SK-N-SH (cell line): Measurements from ENCODE around the gene NUF2. TPM values are rescaled to one million over a fixed set of nuclear protein-coding genes. Genes with fewer than 3 reads are reported as not detected.

ENCODE experiments used
- CTCF ChIA-PET: fragments of 300-600, 350-600 bp; formaldehyde crosslinking; extraction: SDS; loops from one replicate; lab custom pipeline; 2021; lab: Yijun Ruan, JAX
- POLR2A ChIA-PET: fragments of 350-600 bp; sonication (Branson Sonifier 250); formaldehyde crosslinking; extraction: SDS; loops from one replicate; lab custom pipeline; 2020; ENCODE audit warnings: antibody characterized with exemption, inconsistent platforms; lab: Yijun Ruan, JAX
- DNase-seq: peaks from one replicate; pipeline ENCODE4 v3.0.0; 2012
- H2AFZ ChIP-seq: fragments of 200-600 bp; sonication (generic); 2 replicates; pipeline ENCODE4 v1.8.1; 2016; ENCODE audit warnings: antibody characterized with exemption, mild to moderate bottlenecking, low read depth
- H3F3A ChIP-seq: fragments of 200-600 bp; sonication (generic); replicated peaks from 2 replicates; pipeline ENCODE3; 2016; ENCODE audit warnings: antibody characterized with exemption, mild to moderate bottlenecking; ENCODE audit not compliant: insufficient read depth
- H3K27ac ChIP-seq, 2 experiments: fragments of 200-500 bp in 1 of 2; fragments of 200-600 bp in 1 of 2; sonication (Bioruptor generic) in 1 of 2; sonication (generic), shearing (Covaris generic) in 1 of 2; 2 replicates each; pipeline versions ENCODE4 v1.5.1 to v1.6.1; 2014 to 2016; ENCODE audit warnings: low read depth in 2 of 2, inconsistent platforms in 1 of 2, low read length in 1 of 2, mild to moderate bottlenecking in 1 of 2, mixed read lengths in 1 of 2
- H3K27me3 ChIP-seq: fragments of 200-600 bp; sonication (generic), shearing (Covaris generic); 2 replicates; pipeline ENCODE4 v1.6.1; 2016; ENCODE audit warnings: mixed run types; ENCODE audit not compliant: insufficient read depth
- H3K36me3 ChIP-seq, 2 experiments: fragments of 200-500 bp in 1 of 2; fragments of 200-600 bp in 1 of 2; sonication (Bioruptor generic) in 1 of 2; sonication (generic) in 1 of 2; replicated peaks in 1 of 2; 2 replicates each; pipeline versions ENCODE3 to v1.5.1; 2014 to 2016; ENCODE audit warnings: low read length in 1 of 2, mild to moderate bottlenecking in 1 of 2; ENCODE audit not compliant: insufficient read depth in 2 of 2, control insufficient read depth in 1 of 2
- H3K4me1 ChIP-seq, 2 experiments: fragments of 200-500 bp in 1 of 2; fragments of 200-600 bp in 1 of 2; sonication (Bioruptor generic) in 1 of 2; sonication (generic), shearing (Covaris generic) in 1 of 2; 2 replicates each; pipeline versions ENCODE4 v1.5.1 to v1.6.1; 2014 to 2016; ENCODE audit warnings: low read depth in 1 of 2, low read length in 1 of 2, mixed run types in 1 of 2; ENCODE audit not compliant: insufficient read depth in 2 of 2, control insufficient read depth in 1 of 2
- H3K4me2 ChIP-seq: fragments of 200-600 bp; sonication (generic), shearing (Covaris generic); 2 replicates; pipeline ENCODE4 v1.6.1; 2017; ENCODE audit warnings: mixed run types
- H3K4me3 ChIP-seq, 2 experiments: fragments of 200-500 bp in 1 of 2; fragments of 200-600 bp in 1 of 2; sonication (Bioruptor generic) in 1 of 2; sonication (generic), shearing (Covaris generic) in 1 of 2; 2 replicates each; pipeline versions ENCODE4 v1.5.1 to v1.8.1; 2014 to 2016; ENCODE audit warnings: low read depth in 2 of 2, inconsistent platforms in 1 of 2, low read length in 1 of 2, mild to moderate bottlenecking in 1 of 2, mixed read lengths in 1 of 2, moderate library complexity in 1 of 2
- H3K79me2 ChIP-seq: fragments of 200-600 bp; sonication (generic); 2 replicates; pipeline ENCODE4 v1.8.1; 2017; ENCODE audit warnings: mild to moderate bottlenecking; ENCODE audit not compliant: insufficient read depth
- H3K9ac ChIP-seq: fragments of 200-600 bp; sonication (generic); 2 replicates; pipeline ENCODE4 v1.6.1; 2017; ENCODE audit warnings: mixed run types
- H3K9me2 ChIP-seq: fragments of 200-600 bp; sonication (generic); 2 replicates; pipeline ENCODE4 v1.6.1; 2017; ENCODE audit warnings: mixed run types
- H3K9me3 ChIP-seq: fragments of 200-600 bp; sonication (generic); 2 replicates; pipeline ENCODE4 v1.6.1; 2017; ENCODE audit warnings: mixed run types, mild to moderate bottlenecking, moderate library complexity
- H4K20me1 ChIP-seq: fragments of 200-600 bp; sonication (generic); 2 replicates; pipeline ENCODE4 v1.6.1; 2017; ENCODE audit warnings: mild to moderate bottlenecking, mixed run types; ENCODE audit not compliant: insufficient read depth
- FOXJ3 ChIP-seq: sonication (generic); formaldehyde crosslinking; IDR thresholded peaks from 2 replicates; pipeline ENCODE4 v1.5.1; 2020; ENCODE audit warnings: mild to moderate bottlenecking, missing genetic modification reagents
- MEF2A ChIP-seq: IDR thresholded peaks from 2 replicates; pipeline ENCODE4 v1.4.0; 2012; ENCODE audit warnings: low read depth, borderline replicate concordance
- MXI1 ChIP-seq: IDR thresholded peaks from 2 replicates; pipeline ENCODE4 v1.6.1; 2012; ENCODE audit warnings: mild to moderate bottlenecking, low read depth, low read length, improper control_type of control experiment
- NRF1 ChIP-seq: IDR thresholded peaks from 2 replicates; pipeline ENCODE4 v1.6.1; 2012; ENCODE audit warnings: low read depth, mild to moderate bottlenecking, low read length
- POLR2AphosphoS5 ChIP-seq: IDR thresholded peaks from 2 replicates; pipeline ENCODE4 v1.6.1; 2012; ENCODE audit warnings: low read depth, low read length
- RAD21 ChIP-seq: IDR thresholded peaks from 2 replicates; pipeline ENCODE4 v1.6.1; 2012; ENCODE audit warnings: mild to moderate bottlenecking, low read length
- RCOR1 ChIP-seq: fragments of 150-350 bp; IDR thresholded peaks from 2 replicates; pipeline ENCODE4 v1.6.1; 2017; ENCODE audit warnings: antibody characterized with exemption, low read length
- RFX5 ChIP-seq: IDR thresholded peaks from 2 replicates; pipeline ENCODE4 v1.6.1; 2012; ENCODE audit warnings: mild to moderate bottlenecking, improper control_type of control experiment, low read length
- TCF12 ChIP-seq: IDR thresholded peaks from 2 replicates; pipeline ENCODE4 v1.4.0; 2012
- WGBS: methylation state at CpG from one replicate; pipeline ENCODE4 v1.1.6; 2017; ENCODE audit warnings: low lambda C conversion rate; 5-methylcytosine and 5-hydroxymethylcytosine counted together
- polyA plus RNA-seq, 3 experiments: library from polyadenylated mRNA; depleted of rRNA; stranded (reverse); fragments of >200 nt; gene quantifications; 2 replicates each; pipeline ENCODE4 v1.2.3, GENCODE V29; 2012
- TF ChIP-seq, protein P1 (sequence below): IDR thresholded peaks from 2 replicates; pipeline ENCODE4; 2012
- TF ChIP-seq, protein P2 (sequence below): fragments of 200-600 bp; sonication (generic); IDR thresholded peaks from 2 replicates; pipeline ENCODE4 v1.6.1; 2017; ENCODE audit warnings: antibody characterized with exemption, mild to moderate bottlenecking, moderate library complexity
- TF ChIP-seq, protein P3 (sequence below): IDR thresholded peaks from 2 replicates; pipeline ENCODE4 v1.4.0; 2012; ENCODE audit warnings: low read depth, borderline replicate concordance
- TF ChIP-seq, protein P4 (sequence below): IDR thresholded peaks from 2 replicates; pipeline ENCODE4 v1.4.0; 2012; ENCODE audit warnings: low read depth
- TF ChIP-seq, protein P5 (sequence below): fragments of 150-350 bp; IDR thresholded peaks from 2 replicates; pipeline ENCODE4 v1.6.1; 2017; ENCODE audit warnings: antibody characterized with exemption, low read length, low read depth, borderline replicate concordance
- TF ChIP-seq, protein P6 (sequence below): fragments of 150-350 bp; IDR thresholded peaks from 2 replicates; pipeline ENCODE4 v1.6.1; 2016; ENCODE audit warnings: mild to moderate bottlenecking, low read depth, low read length
- TF ChIP-seq, protein P7 (sequence below): IDR thresholded peaks from 2 replicates; pipeline ENCODE4 v1.4.0; 2012; ENCODE audit warnings: low read depth, borderline replicate concordance

NUF2 gene
- polyA plus RNA-seq, 1 of the 3 experiments (the other 2 are of a cell fraction), result 11.3 TPM

DNA sequence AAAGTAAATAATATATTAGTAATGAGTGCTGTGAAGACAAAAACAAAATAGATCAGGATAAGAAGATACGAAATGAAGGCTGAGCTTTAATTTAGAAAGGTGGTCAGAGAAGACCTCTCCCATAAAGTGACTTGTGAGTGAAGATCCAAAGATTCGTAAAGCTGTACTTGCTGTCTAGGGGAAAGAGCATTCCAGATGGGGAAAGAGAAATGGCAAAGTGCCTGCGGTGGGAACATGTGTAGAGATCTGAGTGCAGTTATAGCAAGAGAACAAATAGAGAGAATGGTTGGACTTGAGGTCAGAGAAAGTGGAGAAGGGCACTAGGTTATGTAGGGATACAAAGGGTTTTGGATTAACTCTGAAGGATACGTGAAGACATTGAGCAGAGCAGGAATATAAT, 60.6 kb downstream of the NUF2 start:
- H3K27ac ChIP-seq, result no peak overlapping the region
- H3K36me3 ChIP-seq, result no peaks in the 10 kb centered on the region

DNA sequence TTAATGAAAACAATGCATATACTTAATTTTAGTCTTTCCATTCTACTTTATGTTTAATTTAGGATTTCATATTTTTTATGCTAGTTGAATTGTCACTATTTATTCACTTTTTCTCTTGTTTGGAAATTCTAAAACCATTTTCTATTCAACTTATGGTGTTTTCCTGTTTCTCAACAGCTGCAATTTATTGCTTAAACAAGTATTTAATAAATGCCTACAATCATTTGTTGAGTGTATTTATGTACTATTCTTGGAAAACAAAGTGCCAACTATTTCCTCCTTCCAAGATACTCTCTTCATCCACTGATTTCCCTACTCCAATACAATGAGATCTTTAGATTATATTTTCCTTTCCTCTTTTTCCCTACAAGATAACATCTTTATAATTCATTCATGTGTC, 65.4 kb downstream of the NUF2 start:
- ChIA-PET POLR2A (no interaction called here), CTCF (interaction anchor here (1.5 kb wide), 1 partner anchor 28 kb away, joined by 7 read pairs; no protein-coding TSS in a partner anchor)
- Histone ChIP-seq H3K27me3 (no peaks in the 10 kb centered on the region; the same call in 1 of the 2 replicates), H2AFZ (no peak overlapping the region), H3F3A (no peaks in the 10 kb centered on the region), H3K9ac (no peak overlapping the region), H3K79me2 (no peaks in the 10 kb centered on the region), H3K4me2 (no peak overlapping the region), H3K9me2 (no peaks in the 10 kb centered on the region), H3K4me1 (no peaks in the 10 kb centered on the region; a peak in 1 of 4 replicates), H3K9me3 (no peaks in the 10 kb centered on the region), H4K20me1 (no peaks in the 10 kb centered on the region), H3K27ac (no peak overlapping the region), H3K4me3 (no peak overlapping the region), H3K36me3 (no peaks in the 10 kb centered on the region)
- DNase-seq, result no peak
- TF ChIP-seq, protein P1, sequence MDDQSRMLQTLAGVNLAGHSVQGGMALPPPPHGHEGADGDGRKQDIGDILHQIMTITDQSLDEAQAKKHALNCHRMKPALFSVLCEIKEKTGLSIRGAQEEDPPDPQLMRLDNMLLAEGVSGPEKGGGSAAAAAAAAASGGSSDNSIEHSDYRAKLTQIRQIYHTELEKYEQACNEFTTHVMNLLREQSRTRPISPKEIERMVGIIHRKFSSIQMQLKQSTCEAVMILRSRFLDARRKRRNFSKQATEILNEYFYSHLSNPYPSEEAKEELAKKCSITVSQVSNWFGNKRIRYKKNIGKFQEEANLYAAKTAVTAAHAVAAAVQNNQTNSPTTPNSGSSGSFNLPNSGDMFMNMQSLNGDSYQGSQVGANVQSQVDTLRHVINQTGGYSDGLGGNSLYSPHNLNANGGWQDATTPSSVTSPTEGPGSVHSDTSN, result no peak
- TF ChIP-seq, protein P2, sequence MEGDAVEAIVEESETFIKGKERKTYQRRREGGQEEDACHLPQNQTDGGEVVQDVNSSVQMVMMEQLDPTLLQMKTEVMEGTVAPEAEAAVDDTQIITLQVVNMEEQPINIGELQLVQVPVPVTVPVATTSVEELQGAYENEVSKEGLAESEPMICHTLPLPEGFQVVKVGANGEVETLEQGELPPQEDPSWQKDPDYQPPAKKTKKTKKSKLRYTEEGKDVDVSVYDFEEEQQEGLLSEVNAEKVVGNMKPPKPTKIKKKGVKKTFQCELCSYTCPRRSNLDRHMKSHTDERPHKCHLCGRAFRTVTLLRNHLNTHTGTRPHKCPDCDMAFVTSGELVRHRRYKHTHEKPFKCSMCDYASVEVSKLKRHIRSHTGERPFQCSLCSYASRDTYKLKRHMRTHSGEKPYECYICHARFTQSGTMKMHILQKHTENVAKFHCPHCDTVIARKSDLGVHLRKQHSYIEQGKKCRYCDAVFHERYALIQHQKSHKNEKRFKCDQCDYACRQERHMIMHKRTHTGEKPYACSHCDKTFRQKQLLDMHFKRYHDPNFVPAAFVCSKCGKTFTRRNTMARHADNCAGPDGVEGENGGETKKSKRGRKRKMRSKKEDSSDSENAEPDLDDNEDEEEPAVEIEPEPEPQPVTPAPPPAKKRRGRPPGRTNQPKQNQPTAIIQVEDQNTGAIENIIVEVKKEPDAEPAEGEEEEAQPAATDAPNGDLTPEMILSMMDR, result no peak
- TF ChIP-seq, protein P3, sequence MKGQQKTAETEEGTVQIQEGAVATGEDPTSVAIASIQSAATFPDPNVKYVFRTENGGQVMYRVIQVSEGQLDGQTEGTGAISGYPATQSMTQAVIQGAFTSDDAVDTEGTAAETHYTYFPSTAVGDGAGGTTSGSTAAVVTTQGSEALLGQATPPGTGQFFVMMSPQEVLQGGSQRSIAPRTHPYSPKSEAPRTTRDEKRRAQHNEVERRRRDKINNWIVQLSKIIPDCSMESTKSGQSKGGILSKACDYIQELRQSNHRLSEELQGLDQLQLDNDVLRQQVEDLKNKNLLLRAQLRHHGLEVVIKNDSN, result no peak
- TF ChIP-seq, protein P4, sequence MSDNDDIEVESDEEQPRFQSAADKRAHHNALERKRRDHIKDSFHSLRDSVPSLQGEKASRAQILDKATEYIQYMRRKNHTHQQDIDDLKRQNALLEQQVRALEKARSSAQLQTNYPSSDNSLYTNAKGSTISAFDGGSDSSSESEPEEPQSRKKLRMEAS, result no peak
- TF ChIP-seq, protein P5, sequence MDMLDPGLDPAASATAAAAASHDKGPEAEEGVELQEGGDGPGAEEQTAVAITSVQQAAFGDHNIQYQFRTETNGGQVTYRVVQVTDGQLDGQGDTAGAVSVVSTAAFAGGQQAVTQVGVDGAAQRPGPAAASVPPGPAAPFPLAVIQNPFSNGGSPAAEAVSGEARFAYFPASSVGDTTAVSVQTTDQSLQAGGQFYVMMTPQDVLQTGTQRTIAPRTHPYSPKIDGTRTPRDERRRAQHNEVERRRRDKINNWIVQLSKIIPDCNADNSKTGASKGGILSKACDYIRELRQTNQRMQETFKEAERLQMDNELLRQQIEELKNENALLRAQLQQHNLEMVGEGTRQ, result no peak
- TF ChIP-seq FOXJ3 (CRISPR knock-in tag) (no peak), MEF2A (no peak)

More for the DNA sequence above, 60.6 kb downstream of the NUF2 start:
- Histone ChIP-seq H3K4me2 (no peak overlapping the region), H3K4me3 (no peak overlapping the region), H4K20me1 (no peaks in the 10 kb centered on the region), H3K9ac (no peak overlapping the region), H3K4me1 (no peaks in the 10 kb centered on the region), H3K27me3 (no peaks in the 10 kb centered on the region; the same call in none of the 2 replicates), H3K79me2 (no peaks in the 10 kb centered on the region), H3K9me2 (no peaks in the 10 kb centered on the region), H2AFZ (no peak overlapping the region), H3K9me3 (no peaks in the 10 kb centered on the region), H3F3A (no peaks in the 10 kb centered on the region)
- WGBS, result 27% methylated on average over 4 of the region's 4 CpGs
- DNase-seq, result no peak
- TF ChIP-seq RFX5 (no peak), MXI1 (no peak), RCOR1 (no peak), RAD21 (no peak), TCF12 (no peak), NRF1 (no peak), POLR2AphosphoS5 (no peak)
- TF ChIP-seq, protein P6, sequence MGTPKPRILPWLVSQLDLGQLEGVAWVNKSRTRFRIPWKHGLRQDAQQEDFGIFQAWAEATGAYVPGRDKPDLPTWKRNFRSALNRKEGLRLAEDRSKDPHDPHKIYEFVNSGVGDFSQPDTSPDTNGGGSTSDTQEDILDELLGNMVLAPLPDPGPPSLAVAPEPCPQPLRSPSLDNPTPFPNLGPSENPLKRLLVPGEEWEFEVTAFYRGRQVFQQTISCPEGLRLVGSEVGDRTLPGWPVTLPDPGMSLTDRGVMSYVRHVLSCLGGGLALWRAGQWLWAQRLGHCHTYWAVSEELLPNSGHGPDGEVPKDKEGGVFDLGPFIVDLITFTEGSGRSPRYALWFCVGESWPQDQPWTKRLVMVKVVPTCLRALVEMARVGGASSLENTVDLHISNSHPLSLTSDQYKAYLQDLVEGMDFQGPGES, result no peak
- TF ChIP-seq, protein P7, sequence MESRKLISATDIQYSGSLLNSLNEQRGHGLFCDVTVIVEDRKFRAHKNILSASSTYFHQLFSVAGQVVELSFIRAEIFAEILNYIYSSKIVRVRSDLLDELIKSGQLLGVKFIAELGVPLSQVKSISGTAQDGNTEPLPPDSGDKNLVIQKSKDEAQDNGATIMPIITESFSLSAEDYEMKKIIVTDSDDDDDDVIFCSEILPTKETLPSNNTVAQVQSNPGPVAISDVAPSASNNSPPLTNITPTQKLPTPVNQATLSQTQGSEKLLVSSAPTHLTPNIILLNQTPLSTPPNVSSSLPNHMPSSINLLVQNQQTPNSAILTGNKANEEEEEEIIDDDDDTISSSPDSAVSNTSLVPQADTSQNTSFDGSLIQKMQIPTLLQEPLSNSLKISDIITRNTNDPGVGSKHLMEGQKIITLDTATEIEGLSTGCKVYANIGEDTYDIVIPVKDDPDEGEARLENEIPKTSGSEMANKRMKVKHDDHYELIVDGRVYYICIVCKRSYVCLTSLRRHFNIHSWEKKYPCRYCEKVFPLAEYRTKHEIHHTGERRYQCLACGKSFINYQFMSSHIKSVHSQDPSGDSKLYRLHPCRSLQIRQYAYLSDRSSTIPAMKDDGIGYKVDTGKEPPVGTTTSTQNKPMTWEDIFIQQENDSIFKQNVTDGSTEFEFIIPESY, result no peak
- TF ChIP-seq, protein P2, result no peak
- ChIA-PET POLR2A (no interaction called here), CTCF (interaction anchor here (0.5 to 2.4 kb wide), 3 partner anchors 20 to 1327 kb away, joined by 4 to 7 read pairs (median 5); no protein-coding TSS in a partner anchor)
